Gastrocnemius medialis (tissue), 4 donors: ENCODE data around the gene DOCK3. TPM values are rescaled to one million over a fixed set of nuclear protein-coding genes. Genes with fewer than 3 reads are reported as not detected.
"Not testable (repeated sequence)": the region's sequence is repeated elsewhere in the genome, so short reads cannot be mapped to it uniquely, and the experiment has no call there.

Source experiments
- ATAC-seq, 2 donors: fragments of 150-250 bp; one replicate each; pipeline ENCODE4 v1.9.1; 2016
- DNase-seq, 2 donors: peaks; one replicate each; pipeline ENCODE4 v3.0.0-alpha.2; 2019
- H3K27ac ChIP-seq, 4 donors: fragments of 200-600 bp; sonication (generic); 1 replicate in 1 of 4; 2 replicates in 3 of 4; pipeline ENCODE4 v1.5.1; 2016 to 2018; ENCODE audit warnings: mild to moderate bottlenecking in 2 of 4, moderate library complexity in 1 of 4
- H3K27me3 ChIP-seq, 3 donors: fragments of 200-600 bp; sonication (generic) in 2 of 3; 1 replicate in 1 of 3; 2 replicates in 2 of 3; pipeline versions ENCODE4 v1.5.1 to v1.6.0; 2016 to 2019; ENCODE audit warnings: mild to moderate bottlenecking in 1 of 3, moderate library complexity in 1 of 3
- H3K36me3 ChIP-seq, 2 donors: fragments of 200-600 bp; sonication (generic) in 1 of 2; one replicate each; pipeline ENCODE4 v1.5.1; 2017 to 2018
- H3K4me1 ChIP-seq, 2 donors: fragments of 200-600 bp; sonication (generic) in 1 of 2; one replicate each; pipeline ENCODE4 v1.5.1; 2016 to 2017; ENCODE audit warnings: mild to moderate bottlenecking in 2 of 2
- H3K4me3 ChIP-seq, 4 donors: fragments of 200-600 bp; sonication (generic) in 3 of 4; 1 replicate in 1 of 4; 2 replicates in 3 of 4; pipeline ENCODE4 v1.5.1; 2016 to 2019; ENCODE audit warnings: mild to moderate bottlenecking in 2 of 4
- H3K9me3 ChIP-seq, 3 donors: fragments of 200-600 bp; sonication (generic) in 2 of 3; 1 replicate in 1 of 3; 2 replicates in 2 of 3; pipeline ENCODE4 v1.5.1; 2016 to 2019
- POLR2A ChIP-seq, 2 donors: fragments of 450-650 bp; IDR thresholded peaks; one replicate each; pipeline ENCODE4 v1.6.1; 2017; ENCODE audit warnings: antibody characterized with exemption in 2 of 2, mild to moderate bottlenecking in 2 of 2, moderate library complexity in 2 of 2
- in situ Hi-C, 4 donors: fragments of 200-750 bp; cut with MboI; loops; one replicate each; pipeline versions ENCODE4 v1.15.0 to v1.8.0; 2017; ENCODE audit warnings: low sequenced_read_pairs in 4 of 4
- intact Hi-C: fragments of 100-400 bp; cut with DNase I; formaldehyde crosslinking; loops from one replicate; pipeline ENCODE4 v1.15.1; 2023; ENCODE audit warnings: low total_unique reads
- total RNA-seq, 4 donors: library from RNA; depleted of rRNA; stranded (reverse); fragments of >200 nt; gene quantifications; one replicate each; pipeline versions ENCODE4 v1.1.0 to v1.2.3, GENCODE V29; 2016
- TF ChIP-seq, protein P1 (sequence below), 5 experiments: fragments of 450-650 bp in 3 of 5; fragments of 200-600 bp in 2 of 5; sonication (generic) in 2 of 5; IDR thresholded peaks in 4 of 5; conservative IDR thresholded peaks in 1 of 5; 1 replicate in 4 of 5; 2 replicates in 1 of 5; pipeline ENCODE4 v1.5.1; 2016 to 2019; ENCODE audit warnings: antibody characterized with exemption in 5 of 5, mild to moderate bottlenecking in 3 of 5, moderate library complexity in 3 of 5

DOCK3 gene
- total RNA-seq, 4 donors from 2014 or later, result 0.61 to 3.1 (median 0.73) TPM

DNA sequence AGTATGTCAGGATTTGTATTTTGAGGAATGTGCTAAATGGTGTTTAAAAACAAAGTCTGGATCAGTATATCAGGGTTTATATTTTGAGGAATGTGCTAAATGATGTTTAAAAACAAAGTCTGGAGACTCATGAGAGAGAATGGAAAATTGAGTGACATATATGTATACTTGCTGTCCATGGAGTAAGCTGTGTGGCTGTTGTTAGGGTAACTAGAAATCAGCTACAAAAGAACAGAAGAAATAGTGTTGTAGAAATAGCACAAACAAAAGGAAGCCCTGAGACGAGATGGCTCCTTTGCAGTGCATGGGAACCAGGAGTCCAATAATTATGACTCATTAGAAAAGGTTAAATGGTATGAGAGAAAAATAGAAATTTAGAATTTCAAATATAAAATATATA is 427.7 kb downstream of the DOCK3 start:
- Histone ChIP-seq H3K36me3 (no peaks in the 10 kb centered on the region), H3K9me3 (no peaks in the 10 kb centered on the region), H3K4me3 (no peak overlapping the region), H3K27me3 (no peaks in the 10 kb centered on the region), H3K27ac (no peak overlapping the region), H3K4me1 (no peaks in the 10 kb centered on the region)
- in situ Hi-C loops, result no loop called here
- ATAC-seq, result no peak
- DNase-seq, result no peak
- TF ChIP-seq, protein P1, sequence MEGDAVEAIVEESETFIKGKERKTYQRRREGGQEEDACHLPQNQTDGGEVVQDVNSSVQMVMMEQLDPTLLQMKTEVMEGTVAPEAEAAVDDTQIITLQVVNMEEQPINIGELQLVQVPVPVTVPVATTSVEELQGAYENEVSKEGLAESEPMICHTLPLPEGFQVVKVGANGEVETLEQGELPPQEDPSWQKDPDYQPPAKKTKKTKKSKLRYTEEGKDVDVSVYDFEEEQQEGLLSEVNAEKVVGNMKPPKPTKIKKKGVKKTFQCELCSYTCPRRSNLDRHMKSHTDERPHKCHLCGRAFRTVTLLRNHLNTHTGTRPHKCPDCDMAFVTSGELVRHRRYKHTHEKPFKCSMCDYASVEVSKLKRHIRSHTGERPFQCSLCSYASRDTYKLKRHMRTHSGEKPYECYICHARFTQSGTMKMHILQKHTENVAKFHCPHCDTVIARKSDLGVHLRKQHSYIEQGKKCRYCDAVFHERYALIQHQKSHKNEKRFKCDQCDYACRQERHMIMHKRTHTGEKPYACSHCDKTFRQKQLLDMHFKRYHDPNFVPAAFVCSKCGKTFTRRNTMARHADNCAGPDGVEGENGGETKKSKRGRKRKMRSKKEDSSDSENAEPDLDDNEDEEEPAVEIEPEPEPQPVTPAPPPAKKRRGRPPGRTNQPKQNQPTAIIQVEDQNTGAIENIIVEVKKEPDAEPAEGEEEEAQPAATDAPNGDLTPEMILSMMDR (IDR thresholded peaks at IDR 0.05 in 4 of 5, conservative IDR thresholded peaks at IDR 0.05 in 1 of 5), result no peak
- no peak for TF ChIP-seq POLR2A (IDR thresholded peaks at IDR 0.05)
- intact Hi-C loops, result no loop called here

DNA sequence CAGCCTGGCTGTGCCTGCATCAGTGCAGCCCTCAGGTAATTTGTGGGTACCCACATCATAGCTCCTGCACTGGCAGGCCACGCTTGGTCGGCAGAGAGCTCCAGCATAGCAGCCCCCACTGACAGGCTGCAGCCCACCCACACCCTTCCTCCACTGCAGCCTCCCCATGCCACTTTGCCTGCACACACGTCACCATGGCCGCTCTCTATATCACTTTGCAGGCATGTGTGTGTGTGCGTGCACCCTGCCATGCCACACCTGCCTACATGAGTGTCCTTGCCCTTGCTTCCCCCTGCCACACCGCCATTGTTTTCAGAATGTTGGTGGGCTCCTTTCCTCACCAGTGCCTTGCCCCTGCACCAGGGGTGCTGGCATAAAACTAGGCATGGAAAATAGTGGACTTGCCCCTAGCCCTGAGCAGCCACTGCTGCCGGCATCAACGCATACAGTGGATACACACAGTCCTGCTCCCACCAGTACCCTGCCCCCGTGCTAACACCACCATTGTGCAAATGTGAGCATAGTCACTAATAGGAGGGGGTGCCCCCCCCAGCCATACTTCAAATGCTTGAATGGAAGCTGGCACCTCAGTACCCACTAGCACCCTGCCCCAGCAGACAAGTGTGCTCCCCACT is 431.6 kb downstream of the DOCK3 start:
- Histone ChIP-seq H3K36me3 (no peaks in the 10 kb centered on the region), H3K4me3 (no peak overlapping the region), H3K27me3 (no peaks in the 10 kb centered on the region), H3K27ac (no peak overlapping the region), H3K4me1 (no peaks in the 10 kb centered on the region), H3K9me3 (no peaks in the 10 kb centered on the region)
- intact Hi-C loops, result no loop called here
- in situ Hi-C loops, result no loop called here
- DNase-seq, result no peak
- no peak for TF ChIP-seq POLR2A (IDR thresholded peaks at IDR 0.05)
- TF ChIP-seq, protein P1 (IDR thresholded peaks at IDR 0.05 in 4 of 5, conservative IDR thresholded peaks at IDR 0.05 in 1 of 5), result no peak
- no peak for ATAC-seq

DNA sequence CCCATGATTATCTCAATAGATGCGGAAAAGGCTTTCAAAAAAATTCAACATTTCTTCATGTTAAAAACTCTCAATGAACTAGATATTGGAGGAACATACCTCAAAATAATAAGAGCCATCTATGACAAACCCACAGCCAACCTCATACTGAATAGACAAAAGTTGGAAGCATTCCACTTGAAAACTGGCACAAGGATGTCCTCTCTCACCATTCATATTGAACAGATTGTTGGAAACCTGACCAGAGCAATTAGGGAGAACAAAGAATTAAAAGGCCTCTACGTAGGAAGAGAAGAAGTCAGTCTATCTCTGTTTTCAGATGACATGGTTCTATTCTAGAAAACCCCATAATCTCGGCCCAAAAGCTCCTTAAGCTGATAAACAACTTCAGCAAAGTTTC is 435.9 kb downstream of the DOCK3 start:
- intact Hi-C loops (no loop called here), in situ Hi-C loops (no loop called here)
- no peak for ATAC-seq
- Histone ChIP-seq H3K27ac (no peak overlapping the region), H3K4me3 (no peak overlapping the region), H3K4me1 (no peaks in the 10 kb centered on the region), H3K9me3 (no peaks in the 10 kb centered on the region), H3K36me3 (no peaks in the 10 kb centered on the region), H3K27me3 (no peaks in the 10 kb centered on the region)
- no peak for DNase-seq
- TF ChIP-seq, protein P1 (IDR thresholded peaks at IDR 0.05 in 4 of 5, conservative IDR thresholded peaks at IDR 0.05 in 1 of 5), result no peak
- no peak for TF ChIP-seq POLR2A (IDR thresholded peaks at IDR 0.05)

DNA sequence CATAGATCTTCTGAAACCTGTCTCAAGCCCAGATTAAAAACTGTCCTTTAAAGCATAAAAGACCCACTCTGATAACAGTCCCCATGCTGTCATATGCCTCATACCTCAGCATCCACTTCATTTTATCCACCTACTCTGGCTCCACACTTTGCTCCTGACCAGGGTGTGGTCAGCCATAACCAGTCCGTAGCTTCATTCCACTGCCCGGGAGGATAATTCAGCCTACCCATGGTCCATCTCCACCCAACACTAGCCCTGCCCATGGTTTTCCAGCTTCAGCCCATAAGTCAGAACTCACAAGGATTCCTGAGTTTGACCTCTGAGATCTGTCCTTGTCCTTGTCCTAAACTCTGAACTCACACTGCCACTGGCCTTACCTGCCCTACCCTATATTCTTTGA is 448.2 kb downstream of the DOCK3 start:
- in situ Hi-C loops (no loop called here), intact Hi-C loops (no loop called here)
- no peaks in the 10 kb centered on the region for H3K4me1 ChIP-seq
- DNase-seq (no peak), ATAC-seq (no peak)
- no peak for TF ChIP-seq POLR2A (IDR thresholded peaks at IDR 0.05)
- TF ChIP-seq, protein P1 (IDR thresholded peaks at IDR 0.05 in 4 of 5, conservative IDR thresholded peaks at IDR 0.05 in 1 of 5), result no peak
- no peak overlapping the region for H3K27ac ChIP-seq
- no peak overlapping the region for H3K4me3 ChIP-seq
- no peaks in the 10 kb centered on the region for H3K9me3 ChIP-seq
- no peaks in the 10 kb centered on the region for H3K27me3 ChIP-seq
- H3K36me3 ChIP-seq, result no peaks in the 10 kb centered on the region

DNA sequence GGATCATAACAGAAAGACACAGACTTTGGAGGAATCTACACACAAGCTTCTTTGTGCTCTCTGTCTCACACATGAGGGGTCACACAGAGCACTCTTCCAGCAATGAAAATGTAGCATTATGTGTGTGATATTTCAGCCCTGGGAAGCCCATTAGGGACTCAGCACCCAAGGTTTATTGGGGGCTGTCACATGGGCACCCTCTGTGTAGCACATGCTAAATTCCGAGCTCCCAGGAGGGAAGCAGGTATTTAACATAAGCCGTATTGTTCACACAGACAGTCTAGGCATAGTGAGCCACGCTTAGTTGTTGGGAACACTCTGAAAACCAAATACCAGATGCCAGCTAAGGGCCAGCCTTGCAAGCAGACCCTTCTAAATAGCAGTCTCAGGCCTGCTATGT is 448.8 kb downstream of the DOCK3 start:
- H3K36me3 ChIP-seq, result no peaks in the 10 kb centered on the region
- no peaks in the 10 kb centered on the region for H3K9me3 ChIP-seq
- no peak for TF ChIP-seq POLR2A (IDR thresholded peaks at IDR 0.05)
- TF ChIP-seq, protein P1 (IDR thresholded peaks at IDR 0.05 in 4 of 5, conservative IDR thresholded peaks at IDR 0.05 in 1 of 5), result no peak
- DNase-seq (no peak), ATAC-seq (no peak)
- no peaks in the 10 kb centered on the region for H3K27me3 ChIP-seq
- intact Hi-C loops, result no loop called here
- no peak overlapping the region for H3K27ac ChIP-seq
- in situ Hi-C loops, result no loop called here
- H3K4me1 ChIP-seq, result no peaks in the 10 kb centered on the region
- no peak overlapping the region for H3K4me3 ChIP-seq

DNA sequence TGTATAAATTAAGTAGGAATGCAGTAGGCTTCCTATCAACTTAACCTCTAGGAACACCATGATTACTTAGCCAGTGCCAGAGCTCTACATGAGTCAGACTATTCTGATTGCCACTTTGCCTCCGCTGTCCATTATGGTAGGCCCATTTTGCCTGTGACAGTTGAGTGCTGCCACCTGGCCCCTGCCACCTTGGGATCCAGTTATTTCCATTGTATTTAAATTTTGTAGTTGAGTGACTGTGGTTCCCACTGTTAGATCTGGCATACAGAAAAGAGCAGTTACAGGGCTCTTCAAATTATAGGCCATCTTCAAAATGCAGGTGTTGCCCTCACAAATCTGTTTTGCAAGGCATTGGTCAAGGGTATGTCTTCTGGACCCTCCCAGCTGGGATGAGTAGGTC is 456.9 kb downstream of the DOCK3 start:
- H3K9me3 ChIP-seq, in situ Hi-C loops, H3K4me3 ChIP-seq, H3K4me1 ChIP-seq, ATAC-seq, H3K36me3 ChIP-seq, intact Hi-C loops, H3K27me3 ChIP-seq, H3K27ac ChIP-seq, DNase-seq: not testable (repeated sequence)
